CD4-positive, alpha-beta T cell (primary cell): ENCODE data around the gene KIF26B. TPM values are rescaled to one million over a fixed set of nuclear protein-coding genes. Genes with fewer than 3 reads are reported as not detected.

Experiments used
- ATAC-seq: fragments of 200-7000 bp; cut with Tn5 transposase; one replicate; pipeline ENCODE4 v1.10.0; 2022; ENCODE audit warnings: mild to moderate bottlenecking; ENCODE audit not compliant: poor library complexity
- CTCF ChIA-PET: fragments of 350-600 bp; sonication (Branson Sonifier 250); formaldehyde crosslinking; loops from one replicate; lab custom pipeline; 2021; ENCODE audit warnings: antibody characterized with exemption, inconsistent platforms; lab: Charles Lee
- POLR2A ChIA-PET: fragments of 350-600 bp; sonication (Branson Sonifier 250); formaldehyde crosslinking; loops from one replicate; lab custom pipeline; 2021; ENCODE audit warnings: antibody characterized with exemption, inconsistent platforms; lab: Charles Lee
- DNase-seq, 14 experiments: peaks; one replicate each; pipeline ENCODE4 v3.0.0-alpha.2; 2013 to 2020; ENCODE audit warnings: mixed read lengths in 2 of 14
- H3K27ac ChIP-seq, 2 donors: one replicate each; pipeline versions ENCODE4 v1.5.1 to v1.7.0; 2013; ENCODE audit warnings: low read length in 2 of 2, low read depth in 1 of 2, mild to moderate bottlenecking in 1 of 2
- H3K27me3 ChIP-seq, 2 experiments: 1 replicate in 1 of 2; 2 replicates in 1 of 2; pipeline versions ENCODE4 v1.6.1 to v1.7.0; 2013; ENCODE audit warnings: low read length in 2 of 2, control low read depth in 1 of 2, mild to moderate bottlenecking in 1 of 2, moderate library complexity in 1 of 2; ENCODE audit not compliant: insufficient read depth in 2 of 2, control insufficient read depth in 1 of 2
- H3K36me3 ChIP-seq: one replicate; pipeline ENCODE4 v1.6.1; 2013; ENCODE audit warnings: low read length, control low read depth; ENCODE audit not compliant: insufficient read depth
- H3K4me1 ChIP-seq: one replicate; pipeline ENCODE4 v1.6.1; 2013; ENCODE audit warnings: low read length, control low read depth; ENCODE audit not compliant: insufficient read depth
- H3K4me3 ChIP-seq: one replicate; pipeline ENCODE4 v1.5.1; 2013; ENCODE audit warnings: mild to moderate bottlenecking, low read length, moderate library complexity
- H3K9me3 ChIP-seq, 2 experiments: 1 replicate in 1 of 2; 2 replicates in 1 of 2; pipeline versions ENCODE4 v1.6.1 to v1.7.0; 2013; ENCODE audit warnings: low read length in 2 of 2, mild to moderate bottlenecking in 2 of 2, control low read depth in 1 of 2, moderate library complexity in 1 of 2; ENCODE audit not compliant: control insufficient read depth in 1 of 2, insufficient read depth in 1 of 2
- H3K27ac Mint-ChIP-seq: one replicate; pipeline ENCODE4 v1.8.0; 2020; ENCODE audit warnings: mixed read lengths
- H3K27me3 Mint-ChIP-seq: one replicate; pipeline ENCODE4 v1.8.0; 2021; ENCODE audit warnings: mixed read lengths
- H3K36me3 Mint-ChIP-seq: one replicate; pipeline ENCODE4 v1.8.0; 2021; ENCODE audit warnings: low read depth, mixed read lengths
- H3K4me1 Mint-ChIP-seq: one replicate; pipeline ENCODE4 v1.8.0; 2021; ENCODE audit warnings: low read depth, mixed read lengths
- H3K4me3 Mint-ChIP-seq: one replicate; pipeline ENCODE4 v1.8.0; 2020; ENCODE audit warnings: mild to moderate bottlenecking, mixed read lengths
- H3K9me3 Mint-ChIP-seq: one replicate; pipeline ENCODE4 v1.8.0; 2020; ENCODE audit warnings: mixed read lengths
- intact Hi-C, 2 experiments: fragments of 100-400 bp; cut with DNase I in 1 of 2; cut with micrococcal nuclease in 1 of 2; formaldehyde crosslinking; loops; one replicate each; pipeline versions ENCODE4 v1.15.1 to v1.9.0; 2023 to 2025; cut with DNase I, micrococcal nuclease
- total RNA-seq, 174 experiments: library from RNA in 2 of 174; stranded (reverse) in 2 of 174; gene quantifications; one replicate each; pipeline ENCODE4 v1.2.3 and lab custom pipeline; 2021 to 2026
- TF ChIP-seq, protein P1 (sequence below): fragments of 200-600 bp; IDR thresholded peaks from one replicate; pipeline ENCODE4 v1.8.0; 2022; ENCODE audit warnings: antibody characterized with exemption, mild to moderate bottlenecking

KIF26B gene
- total RNA-seq, 2 experiments from 2014 or later, result 0.03 TPM; not detected in 1

DNA sequence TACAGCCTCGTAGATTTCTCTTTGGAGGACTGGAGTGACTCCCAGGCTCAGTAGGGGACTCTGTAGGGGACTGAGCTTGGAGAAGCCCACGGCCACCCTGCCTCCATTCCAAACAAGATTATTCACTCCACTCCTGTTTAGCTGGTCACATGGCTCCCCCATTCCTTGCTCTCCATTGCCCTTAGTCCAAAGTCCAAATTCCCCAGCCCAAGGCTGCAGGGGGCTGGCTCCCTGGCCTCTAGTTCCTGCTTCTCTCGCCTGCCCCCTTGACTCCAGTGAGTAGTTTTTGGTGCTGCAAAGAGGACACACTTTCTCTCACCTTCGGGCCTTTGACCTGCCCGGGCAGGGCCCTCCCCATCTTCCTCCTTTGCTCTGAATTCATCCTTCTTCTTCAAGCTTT is 403.3 kb downstream of the KIF26B start:
- Mint-ChIP-seq H3K27ac (no peak overlapping the region), H3K9me3 (no peaks in the 10 kb centered on the region), H3K4me3 (no peak overlapping the region), H3K4me1 (no peaks in the 10 kb centered on the region), H3K27me3 (no peaks in the 10 kb centered on the region), H3K36me3 (no peaks in the 10 kb centered on the region)
- ATAC-seq, result no peak
- Histone ChIP-seq H3K4me3 (no peak overlapping the region), H3K27ac (no peak overlapping the region), H3K27me3 (no peaks in the 10 kb centered on the region), H3K9me3 (peaks cover 0 to 10% of the 10 kb centered on the region in 2 experiments), H3K36me3 (no peaks in the 10 kb centered on the region), H3K4me1 (no peaks in the 10 kb centered on the region)
- POLR2A ChIA-PET, result no interaction called here
- intact Hi-C loops, result no loop called here
- CTCF ChIA-PET, result no interaction called here
- no peak for DNase-seq
- TF ChIP-seq, protein P1, sequence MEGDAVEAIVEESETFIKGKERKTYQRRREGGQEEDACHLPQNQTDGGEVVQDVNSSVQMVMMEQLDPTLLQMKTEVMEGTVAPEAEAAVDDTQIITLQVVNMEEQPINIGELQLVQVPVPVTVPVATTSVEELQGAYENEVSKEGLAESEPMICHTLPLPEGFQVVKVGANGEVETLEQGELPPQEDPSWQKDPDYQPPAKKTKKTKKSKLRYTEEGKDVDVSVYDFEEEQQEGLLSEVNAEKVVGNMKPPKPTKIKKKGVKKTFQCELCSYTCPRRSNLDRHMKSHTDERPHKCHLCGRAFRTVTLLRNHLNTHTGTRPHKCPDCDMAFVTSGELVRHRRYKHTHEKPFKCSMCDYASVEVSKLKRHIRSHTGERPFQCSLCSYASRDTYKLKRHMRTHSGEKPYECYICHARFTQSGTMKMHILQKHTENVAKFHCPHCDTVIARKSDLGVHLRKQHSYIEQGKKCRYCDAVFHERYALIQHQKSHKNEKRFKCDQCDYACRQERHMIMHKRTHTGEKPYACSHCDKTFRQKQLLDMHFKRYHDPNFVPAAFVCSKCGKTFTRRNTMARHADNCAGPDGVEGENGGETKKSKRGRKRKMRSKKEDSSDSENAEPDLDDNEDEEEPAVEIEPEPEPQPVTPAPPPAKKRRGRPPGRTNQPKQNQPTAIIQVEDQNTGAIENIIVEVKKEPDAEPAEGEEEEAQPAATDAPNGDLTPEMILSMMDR, result no peak

- H3K27me3 ChIP-seq, result no peaks in the 10 kb centered on the region
- peaks cover 0 to 8% of the 10 kb centered on the region in 2 experiments for H3K9me3 ChIP-seq
- ChIA-PET CTCF (no interaction called here), POLR2A (no interaction called here)
- H3K4me3 Mint-ChIP-seq, result no peak overlapping the region
- intact Hi-C loops, result no loop called here
- TF ChIP-seq, protein P1, result no peak
- H3K4me1 Mint-ChIP-seq, result no peaks in the 10 kb centered on the region
- no peak overlapping the region for H3K27ac Mint-ChIP-seq
- no peaks in the 10 kb centered on the region for H3K27me3 Mint-ChIP-seq
- no peak overlapping the region for H3K4me3 ChIP-seq
- ATAC-seq, result no peak
- no peaks in the 10 kb centered on the region for H3K9me3 Mint-ChIP-seq
- H3K36me3 ChIP-seq, result no peaks in the 10 kb centered on the region
- no peak for DNase-seq
- H3K4me1 ChIP-seq, result no peaks in the 10 kb centered on the region
- H3K36me3 Mint-ChIP-seq, result no peaks in the 10 kb centered on the region
- no peak overlapping the region for H3K27ac ChIP-seq
These were observed 405.6 kb downstream of the KIF26B start for GRCh38 chr1:245560316-245560859.

GRCh38 chr1:245561665-245562234 is 407.0 kb downstream of the KIF26B start:
- ChIA-PET CTCF (no interaction called here), POLR2A (no interaction called here)
- Mint-ChIP-seq H3K4me3 (no peak overlapping the region), H3K4me1 (no peaks in the 10 kb centered on the region), H3K27me3 (no peaks in the 10 kb centered on the region), H3K27ac (no peak overlapping the region), H3K9me3 (no peaks in the 10 kb centered on the region), H3K36me3 (no peaks in the 10 kb centered on the region)
- no peaks in the 10 kb centered on the region for H3K36me3 ChIP-seq
- H3K4me1 ChIP-seq, result no peaks in the 10 kb centered on the region
- no peak overlapping the region for H3K4me3 ChIP-seq
- TF ChIP-seq, protein P1, result no peak
- H3K9me3 ChIP-seq, result peaks cover 0 to 10% of the 10 kb centered on the region in 2 experiments
- ATAC-seq, result no peak
- H3K27ac ChIP-seq, result no peak overlapping the region
- intact Hi-C loops, result no loop called here
- no peaks in the 10 kb centered on the region for H3K27me3 ChIP-seq
- DNase-seq, result no peak
